GM23338 (cell line): Measurements from ENCODE around the gene DPF3. TPM values are rescaled to one million over a fixed set of nuclear protein-coding genes. Genes with fewer than 3 reads are reported as not detected.

Experiments used
- ATAC-seq: fragments of 200-7000 bp; cut with Tn5 transposase; 3 replicates; pipeline ENCODE4 v1.9.1; 2020
- DNase-seq: peaks from one replicate; pipeline ENCODE4 v3.0.0-alpha.2; 2015; ENCODE audit warnings: low spot score
- H2AFZ ChIP-seq: fragments of 200-600 bp; sonication (generic); 2 replicates; pipeline ENCODE4 v1.8.0; 2016; ENCODE audit warnings: antibody characterized with exemption, mild to moderate bottlenecking, moderate library complexity
- H3F3A ChIP-seq: fragments of 200-600 bp; sonication (generic); replicated peaks from 2 replicates; pipeline ENCODE4 v1.8.0; 2017; ENCODE audit warnings: antibody characterized with exemption, mixed run types, low read depth
- H3K27ac ChIP-seq: fragments of 200-600 bp; sonication (generic); 2 replicates; pipeline ENCODE4 v1.6.1; 2016; ENCODE audit warnings: low read depth
- H3K27me3 ChIP-seq: fragments of 200-600 bp; sonication (generic); 2 replicates; pipeline ENCODE4 v1.8.0; 2016; ENCODE audit warnings: mild to moderate bottlenecking, mixed run types, moderate library complexity; ENCODE audit not compliant: insufficient read depth
- H3K36me3 ChIP-seq: fragments of 200-600 bp; sonication (generic); 2 replicates; pipeline ENCODE4 v1.8.0; 2016; ENCODE audit warnings: mild to moderate bottlenecking; ENCODE audit not compliant: insufficient read depth
- H3K4me1 ChIP-seq: fragments of 200-600 bp; sonication (generic); 2 replicates; pipeline ENCODE4 v1.8.0; 2016; ENCODE audit warnings: mild to moderate bottlenecking, moderate library complexity; ENCODE audit not compliant: insufficient read depth
- H3K4me2 ChIP-seq: fragments of 200-600 bp; sonication (generic); 2 replicates; pipeline ENCODE4 v1.7.1; 2017; ENCODE audit warnings: mixed run types
- H3K4me3 ChIP-seq: fragments of 200-600 bp; sonication (generic); 2 replicates; pipeline ENCODE4 v1.6.1; 2016; ENCODE audit warnings: mixed run types
- H3K79me2 ChIP-seq: fragments of 200-600 bp; sonication (generic); replicated peaks from 2 replicates; pipeline ENCODE4 v1.8.0; 2017; ENCODE audit warnings: mild to moderate bottlenecking; ENCODE audit not compliant: insufficient read depth
- H3K9me2 ChIP-seq: fragments of 200-600 bp; sonication (generic); 2 replicates; pipeline ENCODE4 v1.8.0; 2017; ENCODE audit not compliant: insufficient read depth
- H4K20me1 ChIP-seq: fragments of 200-600 bp; sonication (generic); replicated peaks from 2 replicates; pipeline ENCODE4 v1.8.0; 2017; ENCODE audit warnings: mild to moderate bottlenecking; ENCODE audit not compliant: insufficient read depth
- H3K27ac Mint-ChIP-seq: 2 replicates; pipeline ENCODE4 v1.8.0; 2020; ENCODE audit warnings: inconsistent platforms, mild to moderate bottlenecking, moderate library complexity, mixed read lengths
- H3K27me3 Mint-ChIP-seq: 3 replicates; pipeline ENCODE4 v1.8.0; 2022; ENCODE audit warnings: low read depth, mild to moderate bottlenecking, moderate library complexity, mixed read lengths, inconsistent platforms; ENCODE audit not compliant: insufficient read depth, poor library complexity
- H3K36me3 Mint-ChIP-seq: 3 replicates; pipeline ENCODE4 v1.8.0; 2021; ENCODE audit warnings: low read depth, mild to moderate bottlenecking, inconsistent platforms, moderate library complexity, mixed read lengths
- H3K4me1 Mint-ChIP-seq: 3 replicates; pipeline ENCODE4 v1.8.0; 2020; ENCODE audit warnings: mild to moderate bottlenecking, inconsistent platforms, mixed read lengths
- H3K4me3 Mint-ChIP-seq: 3 replicates; pipeline ENCODE4 v1.8.0; 2021; ENCODE audit warnings: moderate library complexity, mild to moderate bottlenecking, inconsistent platforms, mixed read lengths
- H3K9me3 Mint-ChIP-seq: 3 replicates; pipeline ENCODE4 v1.8.0; 2020; ENCODE audit warnings: moderate library complexity, mild to moderate bottlenecking, inconsistent platforms, mixed read lengths
- CREB1 ChIP-seq: fragments of 250-450 bp; sonication (Bioruptor Pico); IDR thresholded peaks from 2 replicates; pipeline ENCODE4 v1.5.0; 2020; ENCODE audit warnings: low read depth, mild to moderate bottlenecking, moderate library complexity
- CTCF ChIP-seq, 2 experiments: fragments of 200-600 bp in 1 of 2; sonication (generic) in 1 of 2; conservative IDR thresholded peaks; 2 replicates each; pipeline versions ENCODE4 v1.5.1 to v1.6.1; 2016 to 2017; ENCODE audit warnings: antibody characterized with exemption in 2 of 2, low read depth in 2 of 2, mild to moderate bottlenecking in 2 of 2, moderate library complexity in 1 of 2
- ETS1 ChIP-seq: IDR thresholded peaks from 2 replicates; pipeline ENCODE4 v1.6.1; 2016; ENCODE audit warnings: antibody characterized with exemption
- EZH2phosphoT487 ChIP-seq: fragments of 200-600 bp; sonication (generic); IDR thresholded peaks from one replicate; pipeline ENCODE4 v1.8.1; 2018; ENCODE audit warnings: antibody characterized with exemption; ENCODE audit not compliant: unreplicated experiment
- JUNB ChIP-seq: IDR thresholded peaks from one replicate; pipeline ENCODE4 v1.6.1; 2016; ENCODE audit warnings: antibody characterized with exemption; ENCODE audit not compliant: unreplicated experiment
- NANOG ChIP-seq: IDR thresholded peaks from 2 replicates; pipeline ENCODE4 v1.6.1; 2016; ENCODE audit warnings: antibody characterized with exemption, borderline replicate concordance
- REST ChIP-seq: IDR thresholded peaks from one replicate; pipeline ENCODE4 v1.6.1; 2018; ENCODE audit warnings: antibody characterized with exemption; ENCODE audit not compliant: unreplicated experiment
- STAT1 ChIP-seq: IDR thresholded peaks from one replicate; pipeline ENCODE4 v1.6.1; 2016; ENCODE audit warnings: antibody characterized with exemption; ENCODE audit not compliant: unreplicated experiment
- ZNF462 ChIP-seq: fragments of 250-450 bp; sonication (Bioruptor Pico); IDR thresholded peaks from 2 replicates; pipeline ENCODE4 v1.5.0; 2020; ENCODE audit warnings: mild to moderate bottlenecking, moderate library complexity
- polyA plus RNA-seq: library from polyadenylated mRNA; unstranded; fragments of >200 nt; fragmentation: Nextera tagmentation; extraction: Ambion mirVana; gene quantifications from 2 replicates; pipeline ENCODE4 v1.2.1, GENCODE V29; 2016
- total RNA-seq: library from RNA; depleted of rRNA; stranded (reverse); fragments of >200 nt; shearing (Covaris generic); gene quantifications from 2 replicates; pipeline ENCODE4 v1.2.3, GENCODE V29; 2014

Gene DPF3
- total and polyA plus RNA-seq, 2 experiments from 2014 or later, result 0.18 to 1.0 TPM

- Mint-ChIP-seq H3K4me3 (no peak overlapping the region), H3K27ac (no peak overlapping the region), H3K36me3 (no peaks in the 10 kb centered on the region), H3K4me1 (peaks cover 29% of the 10 kb centered on the region), H3K27me3 (peaks cover 5% of the 10 kb centered on the region), H3K9me3 (no peaks in the 10 kb centered on the region)
- TF ChIP-seq JUNB (no peak), EZH2phosphoT487 (no peak), CREB1 (CRISPR knock-in tag) (no peak), NANOG (no peak)
- no peaks in the 10 kb centered on the region for H3K79me2 ChIP-seq
- H3F3A ChIP-seq, result no peaks in the 10 kb centered on the region
- H3K4me3 ChIP-seq, result no peak overlapping the region
- ATAC-seq (no peak), DNase-seq (no peak)
- no peak overlapping the region for H3K4me2 ChIP-seq
- no peaks in the 10 kb centered on the region for H4K20me1 ChIP-seq
- no peaks in the 10 kb centered on the region for H3K27me3 ChIP-seq
- H3K36me3 ChIP-seq, result no peaks in the 10 kb centered on the region
- no peak overlapping the region for H3K27ac ChIP-seq
- peak overlapping the region; percentile 78 for H2AFZ ChIP-seq
- H3K4me1 ChIP-seq, result no peaks in the 10 kb centered on the region; the same call in 1 of the 2 replicates
- H3K9me2 ChIP-seq, result no peaks in the 10 kb centered on the region
These were observed 194.5 kb downstream of the DPF3 start for GRCh38 chr14:72699443-72699842.

GRCh38 chr14:72692696-72693095, 201.2 kb downstream of the DPF3 start:
- no peaks in the 10 kb centered on the region for H3K27me3 ChIP-seq
- Mint-ChIP-seq H3K27me3 (peaks cover 3% of the 10 kb centered on the region), H3K9me3 (no peaks in the 10 kb centered on the region), H3K4me1 (peaks cover 15% of the 10 kb centered on the region), H3K27ac (no peak overlapping the region), H3K36me3 (no peaks in the 10 kb centered on the region), H3K4me3 (no peak overlapping the region)
- peak overlapping the region; percentile 69; the same call in 1 of the 2 replicates for H2AFZ ChIP-seq
- ATAC-seq (peak; percentile 100), DNase-seq (peak; percentile 72)
- H3K27ac ChIP-seq, result no peak overlapping the region
- H3K4me1 ChIP-seq, result no peaks in the 10 kb centered on the region
- no peaks in the 10 kb centered on the region for H3F3A ChIP-seq
- H3K36me3 ChIP-seq, result no peaks in the 10 kb centered on the region
- H3K9me2 ChIP-seq, result peaks cover 3% of the 10 kb centered on the region; the same call in 1 of the 2 replicates
- H3K79me2 ChIP-seq, result no peaks in the 10 kb centered on the region
- no peak overlapping the region for H3K4me3 ChIP-seq
- no peak overlapping the region for H3K4me2 ChIP-seq
- H4K20me1 ChIP-seq, result no peaks in the 10 kb centered on the region
- TF ChIP-seq ETS1 (no peak), JUNB (no peak), STAT1 (no peak), CTCF (conservative IDR thresholded peaks at IDR 0.05; ENCODE audit: low read depth in 2 of 2) (no peak), CREB1 (CRISPR knock-in tag) (no peak), ZNF462 (CRISPR knock-in tag) (peak; percentile 96), REST (no peak)
